ENCODE measurements around the gene RHEBL1.

RHEBL1 gene

GRCh38 chr12:49069507-49070346, at the start of gene RHEBL1:
Gene RHEBL1 (minus strand): TSS chr12:49069979. CDS start chr12:49069785, 194 bp downstream.
- peak within 1 kb of the TSS; percentile 36 to 63 for H3K27ac ChIP-seq
- peak within 1 kb of the TSS; percentile 82 for H3K4me3 ChIP-seq
- no peak for TF ChIP-seq CTCF (IDR thresholded peaks at IDR 0.05)
- peak; percentile 99 for DNase-seq (ENCODE audit: low spot score)

GRCh38 chr12:49111206-49111605, 41.4 kb upstream of the RHEBL1 start:
- no peak for DNase-seq (ENCODE audit: low spot score)
- peak overlapping the region; percentile 93 to 98 for H3K27ac ChIP-seq
- no peak for TF ChIP-seq CTCF (IDR thresholded peaks at IDR 0.05)
- H3K4me3 ChIP-seq: peak overlapping the region; percentile 80

- peak within 1 kb of the TSS; percentile 80 for H3K4me3 ChIP-seq
Measured at GRCh38 chr12:49110464-49111155, 40.8 kb upstream of the RHEBL1 start, which contains the start of gene LMBR1L. Gene LMBR1L (minus strand): TSS chr12:49110847. CDS start chr12:49110555, 292 bp downstream.

GRCh38 chr12:49109641-49110463, 40.1 kb upstream of the RHEBL1 start:
- peak overlapping the region; percentile 93 to 98 for H3K27ac ChIP-seq
- DNase-seq (ENCODE audit: low spot score): no peak
- H3K4me3 ChIP-seq: peak overlapping the region; percentile 80
- TF ChIP-seq CTCF (IDR thresholded peaks at IDR 0.05): no peak

More at GRCh38 chr12:49110464-49111155, 40.8 kb upstream of the RHEBL1 start, which contains the start of gene LMBR1L:
- H3K27ac ChIP-seq: peak within 1 kb of the TSS; percentile 93 to 98
- DNase-seq (ENCODE audit: low spot score): peak; percentile 98
- TF ChIP-seq CTCF (IDR thresholded peaks at IDR 0.05): no peak

GRCh38 chr12:49108958-49109404, 39.2 kb upstream of the RHEBL1 start:
- peak overlapping the region; percentile 93 to 98 for H3K27ac ChIP-seq
- no peak for DNase-seq (ENCODE audit: low spot score)
- peak overlapping the region; percentile 80 for H3K4me3 ChIP-seq
- TF ChIP-seq CTCF (IDR thresholded peaks at IDR 0.05): no peak

- Histone ChIP-seq H3K4me3 (no peak overlapping the region), H3K27ac (peak overlapping the region in 1 of 2 donors; percentile 49)
- DNase-seq (ENCODE audit: low spot score): no peak
- no peak for TF ChIP-seq CTCF (IDR thresholded peaks at IDR 0.05)
Measured at GRCh38 chr12:49105504-49106084, 35.8 kb upstream of the RHEBL1 start.
